OCI-LY1 (cell line): ENCODE results near the gene BUD31.

Experiments
- CTCF ChIP-seq: fragments of 200-600 bp; sonication (generic), shearing (Covaris generic); IDR thresholded peaks from 2 replicates; pipeline ENCODE4 v1.5.1; 2017; ENCODE audit warnings: mild to moderate bottlenecking, antibody characterized with exemption, low read length, moderate library complexity, mixed read lengths
- EZH2 ChIP-seq: fragments of 200-600 bp; sonication (generic), shearing (Covaris generic); IDR thresholded peaks from 2 replicates; pipeline ENCODE4 v1.8.0; 2017; ENCODE audit warnings: borderline replicate concordance, mixed run types, mild to moderate bottlenecking, antibody characterized with exemption, low read length, moderate library complexity, mixed read lengths

DNA sequence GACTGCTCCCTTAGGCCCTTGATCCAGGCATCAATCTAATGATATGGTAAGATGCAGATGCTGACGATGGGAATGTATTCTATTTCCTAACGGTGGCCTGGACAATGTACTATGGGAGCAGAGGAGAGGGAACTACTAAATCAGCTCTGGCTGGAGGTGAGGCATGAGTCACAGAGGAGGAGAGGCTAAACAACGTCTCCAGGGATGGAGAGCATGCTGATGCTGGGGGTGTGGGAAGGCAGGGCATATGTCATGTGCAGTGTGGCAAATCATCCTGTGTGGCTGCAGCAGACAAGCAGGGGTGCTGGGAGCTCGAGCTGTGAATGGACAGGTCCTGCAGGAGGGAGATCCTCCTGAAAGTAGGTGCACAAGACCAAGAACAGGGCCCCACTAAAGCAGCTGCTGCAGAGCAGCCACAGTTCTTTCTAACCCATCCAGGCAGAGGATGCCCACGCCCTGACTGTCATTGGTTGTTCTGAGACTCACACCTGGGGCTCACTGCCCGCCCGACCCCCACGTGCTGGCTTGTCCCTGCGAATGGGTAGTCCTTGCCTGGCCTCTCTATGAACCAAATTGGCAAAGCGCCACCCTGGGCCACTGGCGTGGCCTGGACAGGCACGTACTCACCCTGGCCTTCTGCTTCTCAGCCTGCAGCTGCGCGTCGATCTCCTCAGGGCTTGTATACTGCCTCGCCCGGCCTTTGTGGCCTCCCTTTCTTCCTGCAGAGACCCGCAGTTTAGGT, 4.4 kb upstream of the BUD31 start:
- TF ChIP-seq CTCF (no peak), EZH2 (no peak)
